GM12873 (cell line): ENCODE measurements around the gene PTPRD.

Experiments
- TF ChIP-seq, protein P1 (sequence below): IDR thresholded peaks from 2 replicates; pipeline ENCODE4 v1.5.1; 2012; ENCODE audit warnings: low read depth, mild to moderate bottlenecking, moderate library complexity, low read length, control low read depth; ENCODE audit not compliant: insufficient read depth; ENCODE audit errors: missing control alignments

The PTPRD gene

DNA sequence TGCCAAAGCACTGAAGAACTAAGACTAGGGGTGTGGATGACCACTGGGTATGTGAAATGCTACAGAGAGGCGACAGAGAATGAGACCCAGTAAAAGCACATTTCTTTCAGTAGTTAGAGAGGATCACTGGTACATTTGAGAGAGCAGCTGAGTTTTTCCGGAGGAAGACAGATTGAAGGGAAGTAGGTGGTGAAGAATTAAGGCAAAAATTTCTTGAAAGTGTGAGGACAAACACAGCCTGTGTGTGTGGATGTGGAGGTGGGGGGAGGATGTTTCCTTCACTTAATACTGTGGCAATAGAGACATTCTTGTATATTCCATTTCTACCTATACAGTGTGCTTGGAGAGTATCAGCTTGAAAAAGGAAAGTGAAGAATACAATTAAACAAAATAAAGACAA is 1942.1 kb downstream of the PTPRD start:
- TF ChIP-seq, protein P1, sequence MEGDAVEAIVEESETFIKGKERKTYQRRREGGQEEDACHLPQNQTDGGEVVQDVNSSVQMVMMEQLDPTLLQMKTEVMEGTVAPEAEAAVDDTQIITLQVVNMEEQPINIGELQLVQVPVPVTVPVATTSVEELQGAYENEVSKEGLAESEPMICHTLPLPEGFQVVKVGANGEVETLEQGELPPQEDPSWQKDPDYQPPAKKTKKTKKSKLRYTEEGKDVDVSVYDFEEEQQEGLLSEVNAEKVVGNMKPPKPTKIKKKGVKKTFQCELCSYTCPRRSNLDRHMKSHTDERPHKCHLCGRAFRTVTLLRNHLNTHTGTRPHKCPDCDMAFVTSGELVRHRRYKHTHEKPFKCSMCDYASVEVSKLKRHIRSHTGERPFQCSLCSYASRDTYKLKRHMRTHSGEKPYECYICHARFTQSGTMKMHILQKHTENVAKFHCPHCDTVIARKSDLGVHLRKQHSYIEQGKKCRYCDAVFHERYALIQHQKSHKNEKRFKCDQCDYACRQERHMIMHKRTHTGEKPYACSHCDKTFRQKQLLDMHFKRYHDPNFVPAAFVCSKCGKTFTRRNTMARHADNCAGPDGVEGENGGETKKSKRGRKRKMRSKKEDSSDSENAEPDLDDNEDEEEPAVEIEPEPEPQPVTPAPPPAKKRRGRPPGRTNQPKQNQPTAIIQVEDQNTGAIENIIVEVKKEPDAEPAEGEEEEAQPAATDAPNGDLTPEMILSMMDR = no peak

GRCh38 chr9:8668751-8669150 is 1944.1 kb downstream of the PTPRD start:
- TF ChIP-seq, protein P1 = no peak

DNA sequence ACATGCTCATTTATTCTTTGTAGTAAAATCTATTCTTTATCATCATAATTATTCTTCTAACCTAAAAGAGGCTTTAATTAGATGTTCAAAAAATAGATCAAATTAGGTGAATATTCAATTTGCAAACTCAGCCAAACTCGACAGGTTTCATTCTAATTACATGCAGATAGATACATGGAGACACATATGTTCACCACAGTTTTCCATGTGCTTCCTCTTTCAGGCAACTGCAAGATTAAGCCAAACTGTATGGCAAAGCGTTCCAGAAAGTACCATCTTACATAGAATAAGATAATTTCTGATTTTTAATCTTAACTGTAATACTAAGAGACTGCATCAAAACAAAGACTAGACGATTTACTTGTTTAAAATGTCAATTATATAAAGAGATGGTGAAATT is 1944.6 kb downstream of the PTPRD start:
- TF ChIP-seq, protein P1 = no peak

DNA sequence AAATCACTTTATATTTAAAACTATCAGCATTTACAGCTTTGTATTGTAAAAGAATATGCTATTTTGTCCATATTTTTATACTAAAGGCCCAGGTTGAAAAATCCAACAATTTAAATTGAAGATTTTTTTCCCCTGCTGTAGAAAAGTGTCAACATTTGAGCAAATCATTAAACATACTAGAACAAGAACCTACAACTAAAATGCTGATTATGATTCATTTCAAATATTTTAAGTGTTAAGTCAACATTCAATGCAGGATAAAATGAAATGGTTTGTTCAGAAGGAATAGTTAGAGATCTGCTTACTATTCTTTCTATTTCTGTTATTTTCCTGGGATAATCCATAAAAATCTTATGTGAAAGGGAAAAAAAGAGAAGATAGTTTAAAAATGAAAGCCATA is 1946.7 kb downstream of the PTPRD start:
- TF ChIP-seq, protein P1 = no peak

DNA sequence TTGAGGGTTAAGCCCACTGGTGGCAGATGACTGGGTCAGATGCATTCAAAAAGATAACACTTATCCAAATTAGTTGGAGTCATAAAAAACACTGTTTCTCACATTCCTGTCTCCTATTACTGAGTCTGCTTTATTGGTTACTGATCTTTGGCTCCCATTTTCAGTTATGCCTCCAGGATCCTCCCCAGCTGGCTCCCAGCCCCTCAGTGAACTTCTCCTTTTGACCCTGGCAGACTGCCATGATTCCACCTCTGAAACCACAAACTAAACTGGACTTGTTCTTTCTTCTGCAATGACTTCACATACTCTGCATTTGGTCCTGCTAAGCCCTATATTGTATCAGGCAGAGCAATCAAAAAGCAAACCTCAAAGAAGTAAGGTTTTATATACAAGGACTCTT is 1952.4 kb downstream of the PTPRD start:
- TF ChIP-seq, protein P1 = no peak

- TF ChIP-seq, protein P1 = no peak
Observed at GRCh38 chr9:8659108-8659507, 1953.7 kb downstream of the PTPRD start.

DNA sequence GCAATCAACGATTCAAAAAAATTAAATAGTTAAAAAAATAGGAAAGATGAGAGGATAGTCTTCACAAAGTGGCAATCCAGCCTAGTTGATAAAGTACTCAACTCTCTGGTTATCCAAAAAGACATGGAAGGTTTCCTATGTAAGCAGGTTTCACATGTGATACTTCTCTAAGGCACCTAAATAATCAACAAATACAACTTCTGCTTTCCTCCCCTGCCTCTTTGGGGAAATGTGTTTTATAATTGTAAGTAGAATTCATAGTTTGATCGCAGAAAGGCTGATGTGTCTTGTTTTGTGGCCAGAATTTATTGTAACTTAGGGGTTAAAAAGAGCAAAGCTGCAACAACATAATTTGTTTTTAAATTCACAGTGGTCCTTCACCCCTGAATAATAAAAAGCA is 1957.7 kb downstream of the PTPRD start:
- TF ChIP-seq, protein P1 = no peak
